Small intestine (tissue), 7 donors: ENCODE results near the gene LRP8. TPM values are rescaled to one million over a fixed set of nuclear protein-coding genes. Genes with fewer than 3 reads are reported as not detected.
A peak's percentile ranks its signal among the peaks of the same experiment; 100 is the strongest.
"Not testable (repeated sequence)": the region's sequence is repeated elsewhere in the genome, so short reads cannot be mapped to it uniquely, and the experiment has no call there.

ENCODE experiments used
- DNase-seq, 2 donors: peaks; one replicate each; pipeline versions ENCODE4 v3.0.0 to v3.0.0-alpha.2; 2013
- FAIRE-seq: peaks from 2 replicates; lab custom pipeline; 2012; peaks lifted over from hg19 to GRCh38; lab: Jason Lieb, UNC
- H3K27ac ChIP-seq, 3 donors: one replicate each; pipeline ENCODE4 v1.5.1; 2013; ENCODE audit warnings: low read length in 2 of 3, mild to moderate bottlenecking in 2 of 3, control low read depth in 1 of 3, inconsistent platforms in 1 of 3, low read depth in 1 of 3, moderate library complexity in 1 of 3
- H3K27me3 ChIP-seq, 3 donors: one replicate each; pipeline ENCODE4 v1.6.1; 2013; ENCODE audit warnings: low read length in 3 of 3, inconsistent platforms in 1 of 3; ENCODE audit not compliant: control insufficient read depth in 3 of 3, insufficient read depth in 3 of 3
- H3K36me3 ChIP-seq, 3 donors: one replicate each; pipeline ENCODE4 v1.6.1; 2013; ENCODE audit warnings: low read length in 3 of 3, inconsistent platforms in 1 of 3, low read depth in 1 of 3, mild to moderate bottlenecking in 1 of 3, moderate library complexity in 1 of 3; ENCODE audit not compliant: control insufficient read depth in 3 of 3, insufficient read depth in 2 of 3
- H3K4me1 ChIP-seq, 3 donors: one replicate each; pipeline ENCODE4 v1.6.1; 2013; ENCODE audit warnings: low read length in 2 of 3, inconsistent platforms in 1 of 3, low read depth in 1 of 3, mild to moderate bottlenecking in 1 of 3, moderate library complexity in 1 of 3; ENCODE audit not compliant: control insufficient read depth in 3 of 3, insufficient read depth in 2 of 3
- H3K4me3 ChIP-seq, 3 donors: one replicate each; pipeline ENCODE4 v1.5.1; 2013; ENCODE audit warnings: low read length in 3 of 3, control low read depth in 1 of 3, inconsistent platforms in 1 of 3, low read depth in 1 of 3, mild to moderate bottlenecking in 1 of 3, moderate library complexity in 1 of 3
- H3K9me3 ChIP-seq, 2 donors: one replicate each; pipeline ENCODE4 v1.6.1; 2013; ENCODE audit warnings: low read depth in 1 of 2, low read length in 1 of 2; ENCODE audit not compliant: control insufficient read depth in 2 of 2, insufficient read depth in 1 of 2
- WGBS, 3 donors: extraction: QIAGEN DNeasy Blood & Tissue Kit; methylation state at CpG; one replicate each; pipeline ENCODE4 v1.1.7; 2013; 5-methylcytosine and 5-hydroxymethylcytosine counted together
- polyA plus RNA-seq, 4 donors: library from polyadenylated mRNA; stranded (reverse) in 3 of 4; unstranded in 1 of 4; fragments of 200-250 nt in 3 of 4; fragments of 120-200 nt in 1 of 4; gene quantifications; one replicate each; pipeline versions ENCODE4 v1.2.1 to v1.2.3, GENCODE V29; 2013
- donor health status: healthy with polysubstance abuse.
- donor health status: control.
- donor health status: control.
- donor health status: Bipolar disorder and iron deficiency.
- donor health status: healthy.

The LRP8 gene
- polyA plus RNA-seq, 4 donors = 0.27 to 4.5 (median 2.1) TPM; not detected in 1

GRCh38 chr1:53288002-53288789 is 39.7 kb downstream of the LRP8 start:
- H3K27ac ChIP-seq = no peak overlapping the region
- H3K36me3 ChIP-seq = peaks cover 0 to 5% (median 2%) of the 10 kb centered on the region in 3 donors
- no peak overlapping the region for H3K4me3 ChIP-seq
- no peaks in the 10 kb centered on the region for H3K4me1 ChIP-seq
- H3K27me3 ChIP-seq = no peaks in the 10 kb centered on the region
- 44 to 64% (median 52%) methylated on average over 18 of the region's 18 CpGs for WGBS, 3 donors
- FAIRE-seq (no peak), DNase-seq (peak; percentile 11 to 17)
- H3K9me3 ChIP-seq = no peaks in the 10 kb centered on the region

- FAIRE-seq = no peak
- H3K4me1 ChIP-seq = no peaks in the 10 kb centered on the region
- peaks cover 0 to 5% (median 2%) of the 10 kb centered on the region in 3 donors for H3K36me3 ChIP-seq
- no peak overlapping the region for H3K27ac ChIP-seq
- H3K9me3 ChIP-seq = no peaks in the 10 kb centered on the region
- no peak overlapping the region for H3K4me3 ChIP-seq
- H3K27me3 ChIP-seq = no peaks in the 10 kb centered on the region
- no peak for DNase-seq
- WGBS, 3 donors = 77 to 86% (median 80%) methylated on average over 4 of the region's 4 CpGs
Measured at GRCh38 chr1:53286955-53287354, 40.9 kb downstream of the LRP8 start.

GRCh38 chr1:53285969-53286760 is 41.7 kb downstream of the LRP8 start:
- 79 to 81% (median 80%) methylated on average over 8 of the region's 8 CpGs for WGBS, 3 donors
- Histone ChIP-seq H3K27me3 (no peaks in the 10 kb centered on the region), H3K9me3 (no peaks in the 10 kb centered on the region), H3K36me3 (peaks cover 0 to 5% (median 2%) of the 10 kb centered on the region in 3 donors), H3K27ac (no peak overlapping the region), H3K4me3 (no peak overlapping the region), H3K4me1 (no peaks in the 10 kb centered on the region)
- DNase-seq (no peak), FAIRE-seq (no peak)

GRCh38 chr1:53285546-53285945 is 42.3 kb downstream of the LRP8 start:
- FAIRE-seq = no peak
- 82 to 90% (median 85%) methylated on average over 5 of the region's 5 CpGs for WGBS, 3 donors

GRCh38 chr1:53284224-53285020 is 43.4 kb downstream of the LRP8 start:
- DNase-seq (no peak), FAIRE-seq (no peak)
- WGBS, 3 donors = 98 to 99% (median 98%) methylated on average over 8 of the region's 8 CpGs
- peaks cover 0 to 5% (median 2%) of the 10 kb centered on the region in 3 donors for H3K36me3 ChIP-seq
- no peak overlapping the region for H3K4me3 ChIP-seq
- H3K9me3 ChIP-seq = no peaks in the 10 kb centered on the region
- no peak overlapping the region for H3K27ac ChIP-seq
- H3K27me3 ChIP-seq = no peaks in the 10 kb centered on the region
- no peaks in the 10 kb centered on the region for H3K4me1 ChIP-seq

More at GRCh38 chr1:53285546-53285945, 42.3 kb downstream of the LRP8 start:
- Histone ChIP-seq H3K4me3 (no peak overlapping the region), H3K4me1 (no peaks in the 10 kb centered on the region), H3K27ac (no peak overlapping the region), H3K36me3 (peaks cover 0 to 5% (median 2%) of the 10 kb centered on the region in 3 donors), H3K9me3 (no peaks in the 10 kb centered on the region), H3K27me3 (no peaks in the 10 kb centered on the region)
- DNase-seq = no peak

GRCh38 chr1:53283156-53283555 is 44.7 kb downstream of the LRP8 start:
- FAIRE-seq, H3K27ac ChIP-seq: not testable (repeated sequence)
- WGBS, 3 donors = 93 to 98% (median 98%) methylated on average over 11 to 12 of the region's 12 CpGs

GRCh38 chr1:53281133-53281532 is 46.7 kb downstream of the LRP8 start:
- no peak overlapping the region for H3K27ac ChIP-seq
- FAIRE-seq (no peak), DNase-seq (no peak)
- H3K4me1 ChIP-seq = no peaks in the 10 kb centered on the region
- H3K27me3 ChIP-seq = no peaks in the 10 kb centered on the region
- peaks cover 0 to 2% (median 0%) of the 10 kb centered on the region in 3 donors for H3K36me3 ChIP-seq
- H3K9me3 ChIP-seq = no peaks in the 10 kb centered on the region
- H3K4me3 ChIP-seq = no peak overlapping the region
- WGBS, 3 donors = 89 to 90% (median 90%) methylated on average over 9 of the region's 9 CpGs

More at GRCh38 chr1:53283156-53283555, 44.7 kb downstream of the LRP8 start:
- H3K4me3 ChIP-seq, H3K9me3 ChIP-seq, H3K27me3 ChIP-seq, H3K36me3 ChIP-seq, DNase-seq, H3K4me1 ChIP-seq: not testable (repeated sequence)

- H3K27me3 ChIP-seq = no peaks in the 10 kb centered on the region
- H3K4me1 ChIP-seq = no peaks in the 10 kb centered on the region
- H3K4me3 ChIP-seq = no peak overlapping the region
- H3K36me3 ChIP-seq = peaks cover 0 to 2% (median 0%) of the 10 kb centered on the region in 3 donors
- no peaks in the 10 kb centered on the region for H3K9me3 ChIP-seq
- WGBS, 3 donors = 92 to 93% (median 93%) methylated on average over 8 of the region's 8 CpGs
- no peak overlapping the region for H3K27ac ChIP-seq
- DNase-seq = no peak
- no peak for FAIRE-seq
Measured at GRCh38 chr1:53280496-53280895, 47.4 kb downstream of the LRP8 start.
